ENCODE data around the gene S100A7A.

DNA sequence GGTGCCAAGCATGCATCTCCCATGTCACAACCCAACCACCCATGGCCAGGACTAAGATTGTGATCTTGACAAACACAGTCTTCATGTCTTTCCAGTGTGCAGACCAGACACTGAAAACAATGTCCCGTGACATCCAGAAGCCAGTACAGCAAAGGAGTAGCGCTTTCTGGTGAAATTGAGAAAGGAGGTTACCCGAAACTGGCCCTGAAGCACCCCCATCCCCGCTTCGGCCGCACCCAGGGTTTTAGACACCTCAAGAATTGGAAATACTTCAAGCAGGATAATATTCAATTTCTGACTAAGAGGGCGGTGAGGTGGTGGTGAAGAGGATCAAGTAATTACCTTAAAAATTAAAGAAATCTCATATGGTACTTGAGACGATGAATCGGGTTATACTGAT, 14.9 kb upstream of the S100A7A start:
- TF ChIP-seq ZNF274 (IDR thresholded peaks at IDR 0.05; ENCODE audit: low read depth, low read length), result no peak
- no peak for TF ChIP-seq YY1 (IDR thresholded peaks at IDR 0.05; ENCODE audit: insufficient read depth, insufficient read length)
- no peak for TF ChIP-seq SUZ12 (IDR thresholded peaks at IDR 0.05; ENCODE audit: extremely low read depth, insufficient read depth, insufficient read length)

All from NT2/D1 (cell line).